TTC549 (cell line): ENCODE data around the gene ST6GALNAC3.
"Not testable (repeated sequence)": the region's sequence is repeated elsewhere in the genome, so short reads cannot be mapped to it uniquely, and the experiment has no call there.

Source experiments
- FAIRE-seq: peaks from 2 replicates; lab custom pipeline; 2012; peaks lifted over from hg19 to GRCh38; lab: Jason Lieb, UNC

ST6GALNAC3 gene

GRCh38 chr1:76074321-76075187 lies at the start of gene ST6GALNAC3:
TSS of gene ST6GALNAC3 (plus strand) at chr1:76074746.
- FAIRE-seq = no peak

GRCh38 chr1:76027341-76027740 lies 47.2 kb upstream of the ST6GALNAC3 start:
- no peak for FAIRE-seq

GRCh38 chr1:76029331-76029730 lies 45.2 kb upstream of the ST6GALNAC3 start:
- FAIRE-seq = no peak

GRCh38 chr1:76031496-76031895 lies 43.0 kb upstream of the ST6GALNAC3 start:
- no peak for FAIRE-seq

GRCh38 chr1:76033800-76034475 lies 40.6 kb upstream of the ST6GALNAC3 start:
- FAIRE-seq = no peak

GRCh38 chr1:76035053-76035452 lies 39.5 kb upstream of the ST6GALNAC3 start:
- FAIRE-seq = no peak

- FAIRE-seq = no peak
Measured at GRCh38 chr1:76037324-76037723, 37.2 kb upstream of the ST6GALNAC3 start.

- no peak for FAIRE-seq
Measured at GRCh38 chr1:76038287-76039004, 36.1 kb upstream of the ST6GALNAC3 start.

- no peak for FAIRE-seq
Measured at GRCh38 chr1:76046149-76046548, 28.4 kb upstream of the ST6GALNAC3 start.

- no peak for FAIRE-seq
Measured at GRCh38 chr1:76048219-76048618, 26.3 kb upstream of the ST6GALNAC3 start.

GRCh38 chr1:76048926-76049325 lies 25.6 kb upstream of the ST6GALNAC3 start:
- FAIRE-seq = no peak

GRCh38 chr1:76049498-76049897 lies 25.0 kb upstream of the ST6GALNAC3 start:
- FAIRE-seq = no peak

GRCh38 chr1:76050073-76050472 lies 24.5 kb upstream of the ST6GALNAC3 start:
- not testable (repeated sequence) for FAIRE-seq

GRCh38 chr1:76053021-76053420 lies 21.5 kb upstream of the ST6GALNAC3 start:
- FAIRE-seq = no peak

- FAIRE-seq = no peak
Measured at GRCh38 chr1:76054359-76054758, 20.2 kb upstream of the ST6GALNAC3 start.

GRCh38 chr1:76055987-76056386 lies 18.6 kb upstream of the ST6GALNAC3 start:
- FAIRE-seq = no peak

GRCh38 chr1:76059451-76059850 lies 15.1 kb upstream of the ST6GALNAC3 start:
- FAIRE-seq = no peak

GRCh38 chr1:76065270-76065669 lies 9.3 kb upstream of the ST6GALNAC3 start:
- no peak for FAIRE-seq

GRCh38 chr1:76066394-76066793 lies 8.2 kb upstream of the ST6GALNAC3 start:
- FAIRE-seq = no peak

- no peak for FAIRE-seq
Measured at GRCh38 chr1:76068542-76068941, 6.0 kb upstream of the ST6GALNAC3 start.

- no peak for FAIRE-seq
Measured at GRCh38 chr1:76068953-76069561, 5.5 kb upstream of the ST6GALNAC3 start.

- no peak for FAIRE-seq
Measured at GRCh38 chr1:76070538-76070937, 4.0 kb upstream of the ST6GALNAC3 start.
